ENCODE results near the gene MROH7. TPM values are rescaled to one million over a fixed set of nuclear protein-coding genes. Genes with fewer than 3 reads are reported as not detected.

Gene MROH7
- total and polyA plus RNA-seq, 4 donors = 0.21 to 3.4 (median 1.9) TPM

GRCh38 chr1:54695764-54696163 is 54.2 kb downstream of the MROH7 start:
- ATAC-seq (ENCODE audit: insufficient read depth, low FRiP score) (no peak), DNase-seq (no peak)
- TF ChIP-seq CTCF (IDR thresholded peaks at IDR 0.05; ENCODE audit: control extremely low read depth, extremely low read depth) = no peak
- Histone ChIP-seq H3K27ac (ENCODE audit: low read depth in 1 of 2, low read length in 1 of 2) (no peak overlapping the region), H3K4me1 (ENCODE audit: control insufficient read depth in 5 of 5, insufficient read depth in 5 of 5, low read length in 5 of 5) (no peaks in the 10 kb centered on the region), H3K27me3 (ENCODE audit: control insufficient read depth in 3 of 3, insufficient read depth in 3 of 3, low read length in 2 of 3) (no peaks in the 10 kb centered on the region), H3K36me3 (ENCODE audit: control insufficient read depth in 4 of 4, insufficient read depth in 4 of 4, low read length in 4 of 4) (no peaks in the 10 kb centered on the region), H3K9ac (ENCODE audit: insufficient read depth in 1 of 2, low read length in 2 of 2) (no peak overlapping the region), H3K9me3 (ENCODE audit: control insufficient read depth in 4 of 4, insufficient read depth in 3 of 4, low read length in 3 of 4) (no peaks in the 10 kb centered on the region), H3K4me3 (no peak overlapping the region)
- WGBS, 2 donors = 71 to 77% methylated on average over 1 of the region's 1 CpG

GRCh38 chr1:54696262-54696661 is 54.7 kb downstream of the MROH7 start:
- no peak for TF ChIP-seq CTCF (IDR thresholded peaks at IDR 0.05; ENCODE audit: control extremely low read depth, extremely low read depth)
- Histone ChIP-seq H3K9ac (ENCODE audit: insufficient read depth in 1 of 2, low read length in 2 of 2) (no peak overlapping the region), H3K9me3 (ENCODE audit: control insufficient read depth in 4 of 4, insufficient read depth in 3 of 4, low read length in 3 of 4) (no peaks in the 10 kb centered on the region), H3K36me3 (ENCODE audit: control insufficient read depth in 4 of 4, insufficient read depth in 4 of 4, low read length in 4 of 4) (no peaks in the 10 kb centered on the region), H3K27ac (ENCODE audit: low read depth in 1 of 2, low read length in 1 of 2) (no peak overlapping the region), H3K4me3 (no peak overlapping the region), H3K27me3 (ENCODE audit: control insufficient read depth in 3 of 3, insufficient read depth in 3 of 3, low read length in 2 of 3) (no peaks in the 10 kb centered on the region), H3K4me1 (ENCODE audit: control insufficient read depth in 5 of 5, insufficient read depth in 5 of 5, low read length in 5 of 5) (no peaks in the 10 kb centered on the region)
- 78 to 88% methylated on average over 3 of the region's 3 CpGs for WGBS, 2 donors
- no peak for DNase-seq
- ATAC-seq (ENCODE audit: insufficient read depth, low FRiP score) = no peak

- Histone ChIP-seq H3K27me3 (ENCODE audit: control insufficient read depth in 3 of 3, insufficient read depth in 3 of 3, low read length in 2 of 3) (no peaks in the 10 kb centered on the region), H3K9me3 (ENCODE audit: control insufficient read depth in 4 of 4, insufficient read depth in 3 of 4, low read length in 3 of 4) (no peaks in the 10 kb centered on the region), H3K9ac (ENCODE audit: insufficient read depth in 1 of 2, low read length in 2 of 2) (no peak overlapping the region), H3K4me1 (ENCODE audit: control insufficient read depth in 5 of 5, insufficient read depth in 5 of 5, low read length in 5 of 5) (no peaks in the 10 kb centered on the region), H3K4me3 (no peak overlapping the region), H3K36me3 (ENCODE audit: control insufficient read depth in 4 of 4, insufficient read depth in 4 of 4, low read length in 4 of 4) (peaks cover 0 to 5% (median 0%) of the 10 kb centered on the region in 4 donors), H3K27ac (ENCODE audit: low read depth in 1 of 2, low read length in 1 of 2) (no peak overlapping the region)
- WGBS, 2 donors = 78 to 86% methylated on average over 6 of the region's 6 CpGs
- no peak for TF ChIP-seq CTCF (IDR thresholded peaks at IDR 0.05; ENCODE audit: control extremely low read depth, extremely low read depth)
- DNase-seq = no peak
- ATAC-seq (ENCODE audit: insufficient read depth, low FRiP score) = no peak
Measured at GRCh38 chr1:54697896-54698295, 56.3 kb downstream of the MROH7 start.

- DNase-seq = no peak
- Histone ChIP-seq H3K4me3 (no peak overlapping the region), H3K27ac (ENCODE audit: low read depth in 1 of 2, low read length in 1 of 2) (no peak overlapping the region), H3K9me3 (ENCODE audit: control insufficient read depth in 4 of 4, insufficient read depth in 3 of 4, low read length in 3 of 4) (no peaks in the 10 kb centered on the region), H3K36me3 (ENCODE audit: control insufficient read depth in 4 of 4, insufficient read depth in 4 of 4, low read length in 4 of 4) (peaks cover 0 to 5% (median 0%) of the 10 kb centered on the region in 4 donors), H3K27me3 (ENCODE audit: control insufficient read depth in 3 of 3, insufficient read depth in 3 of 3, low read length in 2 of 3) (no peaks in the 10 kb centered on the region), H3K9ac (ENCODE audit: insufficient read depth in 1 of 2, low read length in 2 of 2) (no peak overlapping the region), H3K4me1 (ENCODE audit: control insufficient read depth in 5 of 5, insufficient read depth in 5 of 5, low read length in 5 of 5) (no peaks in the 10 kb centered on the region)
- ATAC-seq (ENCODE audit: insufficient read depth, low FRiP score) = no peak
- WGBS, 2 donors = 64 to 83% methylated on average over 8 of the region's 8 CpGs
- TF ChIP-seq CTCF (IDR thresholded peaks at IDR 0.05; ENCODE audit: control extremely low read depth, extremely low read depth) = no peak
Measured at GRCh38 chr1:54698346-54698745, 56.8 kb downstream of the MROH7 start.
